Stimulated activated memory B cell treated with anti-CD40 and anti-IgM and Interleukin-4, amounts not matched to agents 10 μg/mL and 1 μg/mL and 100 μg/mL, for 72 hours (primary cell): Measurements from ENCODE around the gene TACC2.
"Not testable (repeated sequence)": the region's sequence is repeated elsewhere in the genome, so short reads cannot be mapped to it uniquely, and the experiment has no call there.

Experiments used
- ATAC-seq: fragments of 150-1000 bp; cut with Tn5 transposase; 2 replicates; pipeline ENCODE4 v1.10.0; 2021
- H3K27ac Mint-ChIP-seq: one replicate; pipeline ENCODE4 v1.8.0; 2022; ENCODE audit warnings: mild to moderate bottlenecking, mixed read lengths
- H3K27me3 Mint-ChIP-seq: one replicate; pipeline ENCODE4 v1.8.0; 2022; ENCODE audit warnings: mixed read lengths
- H3K36me3 Mint-ChIP-seq: one replicate; pipeline ENCODE4 v1.8.0; 2022; ENCODE audit warnings: mixed read lengths
- H3K4me1 Mint-ChIP-seq: one replicate; pipeline ENCODE4 v1.8.0; 2022; ENCODE audit warnings: mixed read lengths
- H3K4me3 Mint-ChIP-seq: one replicate; pipeline ENCODE4 v1.8.0; 2022; ENCODE audit warnings: mild to moderate bottlenecking, moderate library complexity, mixed read lengths
- H3K9me3 Mint-ChIP-seq: one replicate; pipeline ENCODE4 v1.8.0; 2022; ENCODE audit warnings: mixed read lengths

The TACC2 gene

GRCh38 chr10:122196218-122196617 is 207.3 kb downstream of the TACC2 start:
- H3K36me3 Mint-ChIP-seq = no peaks in the 10 kb centered on the region
- peaks cover 12% of the 10 kb centered on the region for H3K27me3 Mint-ChIP-seq
- no peak for ATAC-seq
- no peaks in the 10 kb centered on the region for H3K4me1 Mint-ChIP-seq
- H3K4me3 Mint-ChIP-seq = no peak overlapping the region
- no peak overlapping the region for H3K27ac Mint-ChIP-seq
- no peaks in the 10 kb centered on the region for H3K9me3 Mint-ChIP-seq

DNA sequence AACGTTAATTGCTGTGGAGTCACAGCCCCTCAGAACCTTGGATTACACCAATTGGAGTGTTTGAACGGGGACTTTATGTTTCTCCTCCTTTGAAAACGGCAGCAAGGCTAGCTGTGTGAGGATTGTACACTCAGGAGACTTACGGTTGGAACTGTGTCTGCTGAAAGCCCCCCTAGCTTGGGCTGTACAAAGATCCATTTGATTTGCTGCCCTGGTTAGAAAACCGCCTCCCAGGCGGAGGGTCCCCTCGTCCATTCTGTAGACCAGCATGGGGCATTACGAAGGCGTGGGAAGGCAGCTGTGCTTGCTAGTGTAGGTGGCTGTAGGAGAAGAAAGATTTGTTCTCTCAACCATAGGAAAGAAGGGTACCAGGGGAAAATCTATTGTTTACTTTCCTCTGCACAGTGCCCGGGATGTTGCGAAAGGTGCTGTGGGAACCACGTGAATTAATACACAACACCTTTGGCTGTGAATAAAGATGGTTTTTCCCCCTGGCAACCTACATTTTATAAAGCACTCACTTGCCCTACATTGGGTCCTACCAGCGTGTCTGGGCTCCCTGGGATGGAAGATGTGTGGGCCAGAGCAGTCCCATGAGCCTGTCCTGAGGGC is 208.8 kb downstream of the TACC2 start:
- Mint-ChIP-seq H3K4me3 (no peak overlapping the region), H3K9me3 (no peaks in the 10 kb centered on the region), H3K27me3 (peaks cover 3% of the 10 kb centered on the region), H3K4me1 (no peaks in the 10 kb centered on the region), H3K27ac (no peak overlapping the region), H3K36me3 (no peaks in the 10 kb centered on the region)
- no peak for ATAC-seq

DNA sequence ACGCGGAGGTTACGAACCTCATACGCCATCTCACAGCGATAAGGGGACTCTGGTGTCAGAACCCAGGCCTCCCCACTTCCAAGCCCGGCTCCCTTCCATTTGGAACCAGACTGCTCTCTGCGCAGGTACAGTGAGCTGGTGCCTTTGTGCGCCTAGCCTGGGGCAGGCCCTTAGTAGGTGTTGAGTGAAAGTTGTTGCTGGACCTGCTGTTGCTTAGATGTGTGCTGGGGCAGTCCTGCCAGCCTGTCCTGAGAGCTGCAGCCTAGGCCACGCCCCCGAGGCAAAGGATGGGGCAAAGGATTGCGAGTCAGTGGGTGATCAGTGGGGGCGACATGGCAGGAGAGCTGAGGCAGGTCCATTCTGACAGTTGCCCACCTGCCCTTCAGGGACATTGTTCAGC is 209.7 kb downstream of the TACC2 start:
- H3K27ac Mint-ChIP-seq = no peak overlapping the region
- ATAC-seq = no peak
- H3K4me3 Mint-ChIP-seq = no peak overlapping the region
- no peaks in the 10 kb centered on the region for H3K9me3 Mint-ChIP-seq
- H3K36me3 Mint-ChIP-seq = no peaks in the 10 kb centered on the region
- H3K4me1 Mint-ChIP-seq = no peaks in the 10 kb centered on the region
- H3K27me3 Mint-ChIP-seq = no peaks in the 10 kb centered on the region

DNA sequence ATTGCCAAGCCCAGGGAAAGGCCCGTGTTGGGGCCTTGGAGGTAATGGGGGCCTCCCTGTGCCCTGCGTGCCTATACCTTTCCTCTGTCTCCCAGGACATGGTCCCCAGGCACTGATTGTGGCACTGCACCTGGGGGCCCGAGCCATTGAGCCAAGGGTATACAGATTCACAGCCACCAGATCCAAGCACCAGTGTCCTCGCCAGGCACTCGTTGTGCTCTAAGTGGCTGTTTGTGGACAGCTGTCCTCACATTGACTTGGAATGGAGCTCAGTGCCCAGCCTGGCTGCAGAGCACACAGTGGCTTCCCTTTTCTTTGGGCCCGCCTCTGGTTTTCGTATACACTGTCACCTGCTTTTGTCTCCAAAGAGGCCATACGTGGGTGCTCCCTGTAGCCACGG is 210.1 kb downstream of the TACC2 start:
- Mint-ChIP-seq H3K36me3 (no peaks in the 10 kb centered on the region), H3K27ac (no peak overlapping the region), H3K4me1 (no peaks in the 10 kb centered on the region), H3K27me3 (no peaks in the 10 kb centered on the region), H3K9me3 (no peaks in the 10 kb centered on the region), H3K4me3 (no peak overlapping the region)
- no peak for ATAC-seq

DNA sequence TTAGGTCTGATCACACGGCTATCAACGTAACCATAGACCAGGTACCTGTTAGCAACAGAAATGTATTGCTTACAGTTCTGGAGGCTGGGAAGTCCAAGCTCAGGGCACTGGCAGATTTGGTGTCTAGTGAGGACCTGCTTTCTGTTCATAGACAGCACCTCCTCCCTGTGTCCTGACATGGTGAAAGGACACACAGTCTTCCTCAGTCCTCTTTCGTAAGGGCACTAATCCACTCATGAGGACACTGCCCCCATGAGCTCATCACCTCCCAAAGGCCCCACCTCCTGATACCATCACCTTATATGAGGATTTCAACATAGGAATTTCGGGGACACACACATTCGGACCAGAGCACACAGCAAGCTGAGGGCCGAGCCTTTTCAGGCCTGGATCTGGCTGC is 210.7 kb downstream of the TACC2 start:
- Mint-ChIP-seq H3K27me3 (no peaks in the 10 kb centered on the region), H3K27ac (no peak overlapping the region), H3K9me3 (no peaks in the 10 kb centered on the region), H3K36me3 (no peaks in the 10 kb centered on the region), H3K4me3 (no peak overlapping the region), H3K4me1 (no peaks in the 10 kb centered on the region)
- ATAC-seq = no peak

- no peaks in the 10 kb centered on the region for H3K36me3 Mint-ChIP-seq
- no peak overlapping the region for H3K27ac Mint-ChIP-seq
- no peaks in the 10 kb centered on the region for H3K4me1 Mint-ChIP-seq
- H3K9me3 Mint-ChIP-seq = no peaks in the 10 kb centered on the region
- ATAC-seq = no peak
- no peaks in the 10 kb centered on the region for H3K27me3 Mint-ChIP-seq
- no peak overlapping the region for H3K4me3 Mint-ChIP-seq
These were observed 212.4 kb downstream of the TACC2 start for GRCh38 chr10:122201401-122201800.

DNA sequence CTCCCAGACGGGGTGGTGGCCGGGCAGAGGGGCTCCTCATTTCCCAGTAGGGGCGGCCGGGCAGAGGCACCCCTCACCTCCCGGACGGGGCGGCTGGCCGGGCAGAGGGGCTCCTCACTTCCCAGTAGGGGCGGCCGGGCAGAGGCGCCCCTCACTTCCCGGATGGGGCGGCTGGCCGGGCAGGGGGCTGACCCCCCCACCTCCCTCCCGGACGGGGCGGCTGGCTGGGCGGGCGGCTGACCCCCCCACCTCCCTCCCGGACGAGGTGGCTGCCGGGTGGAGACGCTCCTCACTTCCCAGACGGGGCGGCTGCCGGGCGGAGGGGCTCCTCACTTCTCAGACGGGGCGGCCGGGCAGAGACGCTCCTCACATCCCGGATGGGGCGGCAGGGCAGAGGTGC is 214.2 kb downstream of the TACC2 start:
- not testable (repeated sequence) for H3K27me3 Mint-ChIP-seq, H3K9me3 Mint-ChIP-seq, H3K36me3 Mint-ChIP-seq, ATAC-seq, H3K27ac Mint-ChIP-seq, H3K4me3 Mint-ChIP-seq, H3K4me1 Mint-ChIP-seq

GRCh38 chr10:122204691-122205489 is 215.9 kb downstream of the TACC2 start:
- H3K4me3 Mint-ChIP-seq = no peak overlapping the region
- H3K36me3 Mint-ChIP-seq = no peaks in the 10 kb centered on the region
- H3K27ac Mint-ChIP-seq = no peak overlapping the region
- peaks cover 11% of the 10 kb centered on the region for H3K27me3 Mint-ChIP-seq
- peaks cover under 1% of the 10 kb centered on the region for H3K9me3 Mint-ChIP-seq
- no peaks in the 10 kb centered on the region for H3K4me1 Mint-ChIP-seq
- ATAC-seq = no peak

DNA sequence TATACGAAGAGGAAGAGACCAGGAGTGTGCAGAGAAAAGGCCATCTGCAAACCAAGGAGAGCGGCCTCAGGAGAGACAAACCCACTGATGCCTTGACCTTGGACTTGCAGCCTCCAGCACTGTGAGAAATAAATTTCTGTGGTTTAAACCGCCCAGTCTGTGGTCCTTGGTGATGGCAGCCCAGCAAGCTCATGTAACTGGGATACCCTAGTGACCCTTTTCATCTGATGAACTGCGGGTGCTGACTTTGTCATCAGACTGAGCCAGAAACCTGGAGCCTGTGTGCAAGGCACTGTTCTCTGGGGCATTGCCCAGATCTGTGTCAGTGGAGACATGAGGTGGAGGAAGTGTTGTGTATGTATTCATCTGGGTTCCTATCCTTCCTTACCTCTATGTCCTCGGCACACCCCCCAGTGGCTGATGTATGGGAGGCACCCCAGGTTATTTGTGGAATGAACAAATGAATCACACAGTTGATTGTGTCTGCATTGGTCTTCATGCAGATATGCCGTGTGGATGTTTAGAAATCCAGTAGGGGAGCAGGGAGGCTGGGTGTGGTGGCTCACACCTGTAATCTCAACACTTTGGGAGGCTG is 217.6 kb downstream of the TACC2 start:
- no peak overlapping the region for H3K4me3 Mint-ChIP-seq
- no peak overlapping the region for H3K27ac Mint-ChIP-seq
- H3K27me3 Mint-ChIP-seq = peaks cover 17% of the 10 kb centered on the region
- no peaks in the 10 kb centered on the region for H3K4me1 Mint-ChIP-seq
- ATAC-seq = no peak
- H3K36me3 Mint-ChIP-seq = no peaks in the 10 kb centered on the region
- peaks cover 3% of the 10 kb centered on the region for H3K9me3 Mint-ChIP-seq

GRCh38 chr10:122207163-122207562 is 218.2 kb downstream of the TACC2 start:
- no peak for ATAC-seq
- H3K27me3 Mint-ChIP-seq = peaks cover 22% of the 10 kb centered on the region
- H3K4me3 Mint-ChIP-seq = no peak overlapping the region
- H3K9me3 Mint-ChIP-seq = peaks cover 3% of the 10 kb centered on the region
- no peaks in the 10 kb centered on the region for H3K36me3 Mint-ChIP-seq
- no peak overlapping the region for H3K27ac Mint-ChIP-seq
- H3K4me1 Mint-ChIP-seq = no peaks in the 10 kb centered on the region

GRCh38 chr10:122207596-122207995 is 218.6 kb downstream of the TACC2 start:
- Mint-ChIP-seq H3K27ac (no peak overlapping the region), H3K36me3 (no peaks in the 10 kb centered on the region), H3K27me3 (peaks cover 25% of the 10 kb centered on the region), H3K4me3 (no peak overlapping the region), H3K9me3 (peaks cover 3% of the 10 kb centered on the region), H3K4me1 (no peaks in the 10 kb centered on the region)
- no peak for ATAC-seq

- no peak for ATAC-seq
- no peak overlapping the region for H3K27ac Mint-ChIP-seq
- H3K4me1 Mint-ChIP-seq = no peaks in the 10 kb centered on the region
- H3K27me3 Mint-ChIP-seq = peaks cover 25% of the 10 kb centered on the region
- H3K36me3 Mint-ChIP-seq = no peaks in the 10 kb centered on the region
- no peak overlapping the region for H3K4me3 Mint-ChIP-seq
- peaks cover 3% of the 10 kb centered on the region for H3K9me3 Mint-ChIP-seq
These were observed 219.8 kb downstream of the TACC2 start for GRCh38 chr10:122208571-122209430.

GRCh38 chr10:122210481-122211265 is 221.7 kb downstream of the TACC2 start:
- Mint-ChIP-seq H3K27me3 (peaks cover 32% of the 10 kb centered on the region), H3K36me3 (no peaks in the 10 kb centered on the region), H3K27ac (no peak overlapping the region), H3K9me3 (peaks cover 3% of the 10 kb centered on the region), H3K4me1 (no peaks in the 10 kb centered on the region), H3K4me3 (no peak overlapping the region)
- ATAC-seq = no peak

DNA sequence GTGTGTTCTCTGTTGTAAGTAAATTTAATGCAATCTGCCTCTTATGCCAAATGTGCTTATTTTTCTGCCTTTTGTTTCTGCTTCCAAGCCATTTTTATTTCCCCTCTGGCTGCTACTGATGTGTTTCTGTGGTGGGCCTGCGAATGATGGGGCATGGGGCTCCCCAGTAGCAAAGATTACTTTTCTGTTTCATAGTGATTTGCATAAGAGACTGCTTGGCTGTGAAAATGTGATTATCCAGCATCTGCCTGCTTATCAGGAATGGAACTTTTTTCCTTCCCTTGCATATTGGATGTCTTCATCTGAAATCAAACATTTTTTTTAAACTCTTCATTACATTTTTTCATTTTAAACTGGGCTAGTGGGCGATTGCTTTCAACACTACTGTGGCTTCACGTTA is 224.4 kb downstream of the TACC2 start:
- Mint-ChIP-seq H3K4me1 (no peaks in the 10 kb centered on the region), H3K27me3 (peaks cover 33% of the 10 kb centered on the region), H3K27ac (no peak overlapping the region), H3K9me3 (peaks cover 3% of the 10 kb centered on the region), H3K36me3 (no peaks in the 10 kb centered on the region), H3K4me3 (no peak overlapping the region)
- ATAC-seq = no peak

DNA sequence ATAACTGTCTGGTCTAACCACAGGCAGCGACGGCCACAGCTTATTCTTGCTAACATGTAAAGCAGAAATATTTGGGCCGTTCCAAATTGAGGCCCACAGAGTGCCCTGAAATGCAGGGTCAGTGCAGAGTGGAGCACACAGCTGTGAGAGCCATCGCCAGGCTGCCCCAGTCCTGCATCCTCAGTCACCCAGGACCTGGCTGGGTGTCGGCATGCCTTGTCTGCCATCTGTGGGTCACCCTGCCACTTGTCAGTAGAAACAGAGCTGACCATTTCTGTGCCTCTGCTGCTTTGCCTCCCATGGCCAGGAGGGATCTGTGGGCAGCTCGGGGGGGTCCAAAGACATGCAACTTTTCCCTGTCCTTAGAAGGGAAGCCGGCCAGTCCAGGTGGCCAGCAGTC is 224.8 kb downstream of the TACC2 start:
- H3K4me3 Mint-ChIP-seq = no peak overlapping the region
- peaks cover 3% of the 10 kb centered on the region for H3K9me3 Mint-ChIP-seq
- H3K27ac Mint-ChIP-seq = no peak overlapping the region
- no peaks in the 10 kb centered on the region for H3K36me3 Mint-ChIP-seq
- H3K4me1 Mint-ChIP-seq = no peaks in the 10 kb centered on the region
- ATAC-seq = no peak
- peaks cover 32% of the 10 kb centered on the region for H3K27me3 Mint-ChIP-seq
